Measurements from ENCODE around the gene UNC119B. TPM values are rescaled to one million over a fixed set of nuclear protein-coding genes. Genes with fewer than 3 reads are reported as not detected.

Gene UNC119B
- total RNA-seq, 1 donor from 2014 or later = 24.3 TPM

- Histone ChIP-seq H2AFZ (ENCODE audit: low read depth, low read length) (no peak overlapping the region), H3K4me2 (ENCODE audit: low read length) (no peak overlapping the region), H3K9me3 (ENCODE audit: insufficient read depth, low read depth, low read length) (no peaks in the 10 kb centered on the region), H3K4me1 (ENCODE audit: insufficient read depth, low read length) (no peaks in the 10 kb centered on the region), H3K79me2 (ENCODE audit: insufficient read depth, low read length) (no peaks in the 10 kb centered on the region), H3K9ac (ENCODE audit: low read length) (no peak overlapping the region), H3K4me3 (ENCODE audit: insufficient read depth, low read depth, low read length) (no peak overlapping the region), H3K27ac (ENCODE audit: low read depth, low read length) (no peak overlapping the region), H4K20me1 (ENCODE audit: insufficient read depth, low read length) (no peaks in the 10 kb centered on the region), H3K36me3 (ENCODE audit: insufficient read depth, low read length) (no peaks in the 10 kb centered on the region), H3K27me3 (ENCODE audit: insufficient read depth, low read length) (no peaks in the 10 kb centered on the region)
- Mint-ChIP-seq H3K4me1 (ENCODE audit: low read depth, unreplicated experiment) (no peaks in the 10 kb centered on the region), H3K36me3 (ENCODE audit: low read depth, unreplicated experiment) (peaks cover 5% of the 10 kb centered on the region), H3K9me3 (ENCODE audit: unreplicated experiment) (peaks cover 2% of the 10 kb centered on the region), H3K4me3 (ENCODE audit: unreplicated experiment) (no peak overlapping the region), H3K27me3 (ENCODE audit: low read depth, unreplicated experiment) (no peaks in the 10 kb centered on the region), H3K27ac (ENCODE audit: unreplicated experiment) (peak overlapping the region; percentile 69)
- TF ChIP-seq EZH2 (IDR thresholded peaks at IDR 0.05; ENCODE audit: insufficient read depth, low read length) (no peak), CTCF (IDR thresholded peaks at IDR 0.05; ENCODE audit: insufficient read depth, low read depth, low read length) (no peak)
- FAIRE-seq (no peak), DNase-seq (ENCODE audit: low read depth) (no peak)
These were observed 26.4 kb downstream of the UNC119B start for GRCh38 chr12:120736404-120737331.

- no peak overlapping the region for H2AFZ ChIP-seq (ENCODE audit: low read depth, low read length)
- no peaks in the 10 kb centered on the region for H3K9me3 ChIP-seq (ENCODE audit: insufficient read depth, low read depth, low read length)
- no peaks in the 10 kb centered on the region for H3K36me3 ChIP-seq (ENCODE audit: insufficient read depth, low read length)
- no peak for FAIRE-seq
- Mint-ChIP-seq H3K27ac (ENCODE audit: unreplicated experiment) (no peak overlapping the region), H3K27me3 (ENCODE audit: low read depth, unreplicated experiment) (no peaks in the 10 kb centered on the region), H3K9me3 (ENCODE audit: unreplicated experiment) (no peaks in the 10 kb centered on the region), H3K4me1 (ENCODE audit: low read depth, unreplicated experiment) (no peaks in the 10 kb centered on the region), H3K4me3 (ENCODE audit: unreplicated experiment) (no peak overlapping the region), H3K36me3 (ENCODE audit: low read depth, unreplicated experiment) (peaks cover 5% of the 10 kb centered on the region)
- no peaks in the 10 kb centered on the region for H3K4me1 ChIP-seq (ENCODE audit: insufficient read depth, low read length)
- no peak overlapping the region for H3K9ac ChIP-seq (ENCODE audit: low read length)
- H3K79me2 ChIP-seq (ENCODE audit: insufficient read depth, low read length) = no peaks in the 10 kb centered on the region
- no peak for DNase-seq (ENCODE audit: low read depth)
- no peak overlapping the region for H3K27ac ChIP-seq (ENCODE audit: low read depth, low read length)
- H3K4me2 ChIP-seq (ENCODE audit: low read length) = no peak overlapping the region
- no peak overlapping the region for H3K4me3 ChIP-seq (ENCODE audit: insufficient read depth, low read depth, low read length)
- no peaks in the 10 kb centered on the region for H4K20me1 ChIP-seq (ENCODE audit: insufficient read depth, low read length)
- no peaks in the 10 kb centered on the region for H3K27me3 ChIP-seq (ENCODE audit: insufficient read depth, low read length)
- TF ChIP-seq EZH2 (IDR thresholded peaks at IDR 0.05; ENCODE audit: insufficient read depth, low read length) (no peak), CTCF (IDR thresholded peaks at IDR 0.05; ENCODE audit: insufficient read depth, low read depth, low read length) (peak; percentile 18)
These were observed 27.4 kb downstream of the UNC119B start for GRCh38 chr12:120737557-120738251.
